ENCODE results near the gene PRKACA.

- TF ChIP-seq EZH2 (IDR thresholded peaks at IDR 0.05) (no peak), POLR2AphosphoS5 (IDR thresholded peaks at IDR 0.05; ENCODE audit: borderline replicate concordance, low read depth, low read length) (no peak)
Observed at GRCh38 chr19:14101003-14101545, 16.5 kb downstream of the PRKACA start.
